HG02678 (cell line): ENCODE data around the gene PDX1.

ENCODE experiments used
- ATAC-seq: cut with Tn5 transposase; IDR thresholded peaks from one replicate; pipeline ENCODE4 v1.9.1; 2021; ENCODE audit warnings: mild to moderate bottlenecking, moderate library complexity; ENCODE audit not compliant: unreplicated experiment

Gene PDX1

DNA sequence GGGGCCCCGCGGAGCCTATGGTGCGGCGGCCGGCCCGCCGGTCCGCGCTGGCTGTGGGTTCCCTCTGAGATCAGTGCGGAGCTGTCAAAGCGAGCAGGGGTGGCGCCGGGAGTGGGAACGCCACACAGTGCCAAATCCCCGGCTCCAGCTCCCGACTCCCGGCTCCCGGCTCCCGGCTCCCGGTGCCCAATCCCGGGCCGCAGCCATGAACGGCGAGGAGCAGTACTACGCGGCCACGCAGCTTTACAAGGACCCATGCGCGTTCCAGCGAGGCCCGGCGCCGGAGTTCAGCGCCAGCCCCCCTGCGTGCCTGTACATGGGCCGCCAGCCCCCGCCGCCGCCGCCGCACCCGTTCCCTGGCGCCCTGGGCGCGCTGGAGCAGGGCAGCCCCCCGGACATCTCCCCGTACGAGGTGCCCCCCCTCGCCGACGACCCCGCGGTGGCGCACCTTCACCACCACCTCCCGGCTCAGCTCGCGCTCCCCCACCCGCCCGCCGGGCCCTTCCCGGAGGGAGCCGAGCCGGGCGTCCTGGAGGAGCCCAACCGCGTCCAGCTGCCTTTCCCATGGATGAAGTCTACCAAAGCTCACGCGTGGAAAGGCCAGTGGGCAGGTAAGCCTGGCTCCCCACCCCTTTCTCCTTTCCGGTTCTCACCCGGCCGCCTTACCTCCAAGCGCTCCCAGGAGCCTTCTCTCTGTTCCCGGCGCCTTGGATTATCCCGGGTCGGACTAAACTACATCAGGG is at the start of gene PDX1:
TSS of gene PDX1 (plus strand) at position 67 of the 743 bp plus-strand sequence. CDS start at position 206, 139 bp downstream.
- ATAC-seq, result peak; percentile 72

DNA sequence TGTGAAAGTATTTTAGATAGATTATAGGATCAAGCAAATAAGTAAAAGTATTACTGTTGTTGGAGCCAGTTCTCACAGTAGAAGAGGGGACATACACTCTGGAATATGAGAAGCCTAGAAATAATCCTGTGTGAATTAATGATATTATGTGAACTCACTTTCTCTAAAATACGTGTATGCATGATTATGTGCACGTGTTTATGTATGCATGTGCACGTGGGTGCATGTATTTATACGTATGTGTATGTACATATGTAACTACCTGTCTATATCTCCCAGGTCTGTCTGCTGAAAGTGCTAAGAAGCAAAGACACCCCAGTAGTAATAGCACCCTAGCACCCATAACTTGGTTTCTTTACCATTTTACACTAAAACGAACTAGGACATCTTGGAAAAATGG is 41.5 kb upstream of the PDX1 start:
- no peak for ATAC-seq

DNA sequence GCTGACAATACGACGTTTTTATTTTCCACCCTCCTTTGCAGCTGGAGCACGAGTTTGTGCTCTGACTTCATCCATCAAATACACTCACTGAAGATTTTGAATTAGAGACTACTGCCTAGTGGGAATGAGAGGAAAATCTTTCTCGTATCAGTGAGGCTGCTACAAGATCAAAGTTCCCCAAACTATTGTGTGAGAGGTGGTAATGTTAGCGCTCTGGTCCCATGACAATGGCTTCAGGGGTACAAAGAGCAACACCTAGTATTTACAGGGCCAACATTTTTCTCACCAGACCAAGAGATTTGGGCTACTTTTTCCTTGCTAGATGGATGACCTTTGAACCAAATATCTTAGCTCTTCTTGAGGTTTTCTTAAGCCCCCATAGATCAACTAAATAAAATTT is 30.3 kb upstream of the PDX1 start:
- no peak for ATAC-seq

DNA sequence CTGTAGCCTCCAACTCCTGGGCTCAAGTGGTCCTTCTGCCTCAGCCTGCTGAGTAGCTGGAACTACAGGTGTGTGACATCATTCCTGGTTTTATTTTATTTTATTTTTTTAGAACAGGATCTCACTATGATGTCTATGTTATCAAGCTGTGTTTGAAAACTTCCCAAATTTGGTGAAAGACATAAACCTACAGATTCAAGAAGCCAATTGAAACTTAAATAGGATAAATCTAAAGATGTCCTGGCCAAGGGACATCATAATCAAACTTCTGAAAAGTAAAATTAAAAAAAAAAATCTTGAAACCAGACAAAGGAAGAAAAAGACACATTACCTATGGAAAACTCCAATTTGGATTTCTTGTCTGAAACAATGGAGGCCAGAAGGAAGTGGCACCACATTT is 23.1 kb upstream of the PDX1 start:
- no peak for ATAC-seq

DNA sequence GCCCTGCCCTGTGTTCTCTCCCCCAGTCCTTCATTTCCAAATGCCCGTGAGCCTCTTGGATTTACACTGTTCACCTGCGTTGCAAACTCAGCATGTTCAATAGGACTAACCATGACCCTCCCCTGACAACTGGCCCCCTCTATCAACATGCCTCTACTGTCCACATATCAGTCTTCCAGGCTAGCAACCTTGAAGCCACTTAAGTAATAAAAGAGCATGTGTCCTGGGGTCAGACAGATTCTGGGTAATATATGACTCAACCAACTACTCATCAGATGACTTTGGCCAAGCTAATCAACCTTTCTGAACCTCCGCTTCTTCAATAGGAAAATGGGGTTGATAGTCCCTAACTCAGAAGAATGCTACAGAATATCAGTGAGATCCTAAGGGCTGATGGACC is 15.1 kb upstream of the PDX1 start:
- no peak for ATAC-seq

DNA sequence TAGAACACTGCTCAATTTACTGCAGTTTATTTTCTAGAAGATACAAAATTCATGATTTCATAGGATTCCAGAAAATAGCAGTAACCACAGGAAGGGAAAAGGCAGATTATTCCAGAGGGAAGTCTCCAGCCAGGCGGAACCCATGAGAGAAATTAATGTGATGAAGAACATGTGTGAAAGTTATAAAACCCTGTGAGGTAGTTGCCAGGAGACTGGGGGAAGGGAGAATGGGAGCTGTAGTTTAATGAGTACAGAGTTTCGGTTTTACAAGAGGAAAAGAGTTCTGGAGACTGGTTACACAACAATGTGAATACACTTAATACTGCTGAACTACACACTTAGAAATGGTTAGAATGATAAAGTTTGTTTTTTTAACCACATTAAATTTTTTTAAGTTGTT is 14.2 kb upstream of the PDX1 start:
- ATAC-seq, result no peak

DNA sequence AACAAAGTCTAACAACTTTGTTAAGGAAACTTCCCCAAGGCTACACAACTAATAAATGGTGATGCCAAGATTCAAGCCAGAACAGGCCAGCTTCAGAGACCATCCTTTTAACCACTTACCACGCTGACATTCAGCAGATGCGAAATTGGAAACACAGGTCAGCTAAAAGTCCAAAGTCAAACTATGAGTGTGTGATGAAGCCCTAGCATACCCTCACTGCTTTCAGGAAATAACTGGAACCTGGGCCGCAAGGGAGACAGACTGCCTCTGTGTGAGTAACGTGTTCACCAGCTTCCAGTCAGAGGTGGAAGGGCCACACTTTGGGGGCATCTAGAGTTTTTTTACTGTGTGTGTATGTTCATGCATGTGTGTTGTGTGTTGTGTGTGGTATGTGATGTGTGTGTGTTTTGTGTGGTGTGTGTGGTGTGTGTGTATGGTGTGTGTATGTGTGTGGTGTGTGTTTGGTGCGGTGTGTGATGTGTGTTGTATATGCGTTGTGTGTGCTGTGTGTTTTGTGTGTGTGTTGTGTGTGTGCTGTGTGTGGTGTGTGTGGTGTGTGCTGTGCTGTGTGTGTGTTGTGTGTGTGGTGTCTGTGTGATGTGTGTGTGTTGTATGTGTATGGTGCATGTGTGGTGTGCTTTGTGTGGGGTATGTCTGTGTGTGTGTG is 12.5 kb upstream of the PDX1 start:
- ATAC-seq, result no peak

DNA sequence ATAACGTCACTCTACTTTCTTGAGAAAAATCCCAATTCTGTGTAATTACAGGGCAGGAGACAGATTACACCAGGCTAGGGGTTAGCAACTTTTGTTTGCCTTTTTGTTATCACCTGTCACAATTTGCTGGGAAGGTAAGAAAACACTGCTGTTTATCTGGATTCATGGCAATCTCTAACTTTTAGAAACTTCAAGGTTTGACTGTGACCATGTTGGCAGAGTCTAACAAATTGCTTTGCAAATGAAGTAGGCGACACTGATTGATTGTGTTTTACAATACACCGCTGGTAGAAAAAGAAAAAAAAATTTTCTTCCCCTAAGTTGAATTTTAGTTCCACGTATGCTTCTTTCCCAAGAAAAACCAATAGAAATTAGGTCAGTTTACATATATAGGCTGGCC is 10.4 kb upstream of the PDX1 start:
- no peak for ATAC-seq

DNA sequence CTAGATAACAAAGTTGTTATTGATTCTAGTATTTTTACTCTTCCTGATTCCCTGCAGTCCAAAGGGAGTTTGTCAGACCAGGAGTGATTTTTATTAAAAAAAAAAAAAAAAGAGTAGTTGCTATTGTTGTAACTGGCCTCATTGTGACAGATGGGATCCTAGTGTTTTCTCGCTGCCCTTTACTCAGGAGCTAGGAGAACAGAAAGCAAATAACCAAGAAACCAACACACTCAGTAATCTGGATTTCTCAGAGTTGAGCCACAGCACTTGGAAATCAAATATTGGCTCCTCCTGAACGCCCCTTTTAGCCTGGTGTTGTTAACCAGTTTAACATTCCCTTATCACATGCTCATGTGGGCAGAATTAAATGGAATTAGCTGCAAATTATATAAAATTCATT is 8.3 kb upstream of the PDX1 start:
- no peak for ATAC-seq

DNA sequence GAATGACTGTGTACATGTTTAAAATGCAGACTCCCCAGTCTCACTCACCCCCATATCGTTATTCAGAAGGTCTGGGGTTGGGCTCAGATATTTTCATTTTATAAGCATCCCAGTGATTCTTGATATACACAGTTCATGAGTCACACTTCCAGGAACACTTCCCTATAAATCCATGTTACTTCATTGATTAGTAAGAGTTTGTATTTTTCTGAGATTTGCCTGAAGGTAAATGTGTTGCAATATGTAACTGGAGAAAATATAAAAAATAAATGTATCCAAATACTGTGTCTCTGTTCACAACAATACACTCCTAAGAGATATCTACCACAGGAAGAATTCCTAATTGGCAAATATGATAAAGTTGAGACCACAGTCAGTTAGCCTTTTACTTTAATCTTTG is 6.6 kb upstream of the PDX1 start:
- ATAC-seq, result no peak

DNA sequence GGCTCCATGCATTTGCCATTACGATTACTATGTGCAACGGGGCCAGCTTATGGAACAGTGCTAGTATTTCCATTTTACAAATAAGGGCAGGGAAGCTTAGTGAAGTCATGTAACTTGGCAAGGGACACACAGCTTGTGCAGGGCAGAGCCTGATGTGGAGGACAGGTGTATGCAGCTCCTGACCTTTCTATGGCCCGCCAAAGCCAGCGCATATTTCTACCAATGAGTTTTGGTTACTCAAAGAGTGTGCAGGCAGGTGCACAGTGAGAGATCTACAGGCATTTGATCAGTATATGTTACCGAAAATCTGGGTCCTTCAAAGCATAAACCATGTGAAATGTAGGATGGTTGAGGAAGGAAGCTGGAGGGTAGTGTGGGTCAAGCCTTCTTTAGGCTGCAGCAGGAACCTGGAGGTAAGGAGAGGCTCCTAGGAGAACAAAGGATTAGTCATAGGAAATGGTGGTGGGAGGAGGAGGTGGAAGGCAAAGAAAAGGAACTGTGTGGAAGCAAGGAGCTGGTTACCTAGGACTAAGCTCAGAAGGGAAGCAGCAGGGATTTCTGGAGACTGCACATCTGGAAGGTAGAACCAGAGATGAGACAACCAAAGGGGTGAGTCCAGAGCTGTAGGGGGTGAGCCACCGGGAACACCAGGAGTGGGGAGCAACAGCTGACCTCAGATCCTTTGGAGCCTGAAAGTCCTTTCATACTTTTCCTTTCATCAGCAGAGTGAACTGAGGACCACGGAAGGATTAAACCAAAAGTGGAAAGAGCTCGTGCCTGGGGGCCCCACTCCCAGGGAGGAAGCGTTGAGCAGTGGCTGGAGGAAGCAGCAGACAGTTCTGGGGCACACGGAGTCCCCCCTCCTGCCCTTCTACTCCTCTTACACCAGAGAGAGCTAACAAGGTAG is 4.2 kb upstream of the PDX1 start:
- no peak for ATAC-seq

DNA sequence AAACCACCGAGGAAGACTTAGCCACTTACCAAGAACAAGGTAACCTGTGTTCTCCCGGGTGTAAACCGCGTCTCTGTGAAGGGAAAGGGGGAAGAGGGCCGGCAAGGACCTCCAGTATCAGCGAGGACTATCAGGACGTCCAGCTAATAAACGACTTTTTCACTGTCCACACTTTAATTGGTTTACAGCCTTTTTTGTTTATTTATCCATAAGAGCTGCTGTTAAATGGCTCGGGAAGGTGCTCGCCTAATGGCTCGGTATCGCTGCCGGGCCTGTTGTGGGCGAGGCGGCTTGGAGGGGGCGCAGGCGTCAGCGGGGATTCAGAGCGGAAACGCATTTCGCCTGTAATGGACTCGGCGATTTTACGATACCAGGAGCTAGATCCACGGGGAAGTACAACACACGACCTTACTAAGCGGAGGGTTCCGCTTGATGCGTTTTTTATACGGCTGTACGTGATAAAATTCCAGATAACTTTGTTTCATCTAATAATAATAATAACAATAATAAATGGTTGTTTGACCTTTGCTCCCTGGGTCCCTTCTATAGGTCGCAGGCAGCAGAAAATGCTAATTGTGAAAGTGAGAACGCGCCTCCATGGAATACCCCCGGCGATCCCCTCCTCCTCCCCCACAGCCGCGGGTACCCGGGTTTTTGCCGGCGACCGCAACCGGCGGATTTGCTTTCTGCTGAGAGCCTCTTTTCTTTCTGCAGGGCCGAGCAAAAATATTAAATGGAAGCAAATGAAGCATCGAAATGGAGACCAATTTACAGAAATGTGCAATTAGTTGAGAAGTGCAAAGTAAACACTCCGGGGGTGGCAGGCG is 2.5 kb upstream of the PDX1 start:
- ATAC-seq, result no peak

DNA sequence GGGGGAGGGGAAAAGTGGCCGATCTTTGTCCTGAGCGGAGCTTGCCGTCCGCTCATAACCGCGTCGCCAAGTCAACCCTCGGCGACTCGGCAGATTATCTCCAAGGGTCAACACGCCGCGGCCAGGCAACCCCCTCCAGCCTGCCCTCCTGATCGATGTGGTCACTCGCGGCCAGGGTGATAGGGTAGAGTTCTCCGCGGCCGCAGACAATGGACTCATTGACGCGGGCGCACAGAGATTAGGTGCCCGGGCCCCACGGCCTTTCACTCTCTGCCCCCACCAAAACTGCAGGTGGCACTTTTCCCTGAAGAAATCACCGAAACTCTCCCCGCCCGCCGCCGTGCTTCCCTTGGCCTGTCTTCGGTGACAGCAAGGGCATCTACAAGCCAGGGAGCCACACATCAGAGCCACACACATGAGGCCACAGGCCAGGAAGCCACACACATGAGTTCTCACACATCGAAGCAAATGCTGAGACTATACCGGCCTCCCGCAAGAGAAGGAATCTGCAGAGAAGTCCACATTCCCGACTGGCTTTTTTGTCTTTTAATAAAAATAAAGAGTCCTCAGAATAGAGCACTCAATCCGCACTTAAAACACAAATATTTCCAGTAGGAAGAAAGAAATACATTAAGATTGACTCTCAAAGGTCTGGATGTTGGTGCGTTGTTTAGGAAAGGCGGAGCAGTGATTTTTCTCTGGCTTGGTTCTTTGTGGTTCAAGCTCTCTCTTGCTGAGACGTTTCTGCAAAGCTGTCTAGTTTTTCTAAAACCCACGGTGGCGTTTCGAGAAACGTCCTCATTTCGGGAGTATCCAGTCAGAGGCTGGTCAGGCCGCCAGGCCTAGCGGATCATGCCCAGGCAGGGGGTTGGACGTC is 1.5 kb upstream of the PDX1 start:
- no peak for ATAC-seq

DNA sequence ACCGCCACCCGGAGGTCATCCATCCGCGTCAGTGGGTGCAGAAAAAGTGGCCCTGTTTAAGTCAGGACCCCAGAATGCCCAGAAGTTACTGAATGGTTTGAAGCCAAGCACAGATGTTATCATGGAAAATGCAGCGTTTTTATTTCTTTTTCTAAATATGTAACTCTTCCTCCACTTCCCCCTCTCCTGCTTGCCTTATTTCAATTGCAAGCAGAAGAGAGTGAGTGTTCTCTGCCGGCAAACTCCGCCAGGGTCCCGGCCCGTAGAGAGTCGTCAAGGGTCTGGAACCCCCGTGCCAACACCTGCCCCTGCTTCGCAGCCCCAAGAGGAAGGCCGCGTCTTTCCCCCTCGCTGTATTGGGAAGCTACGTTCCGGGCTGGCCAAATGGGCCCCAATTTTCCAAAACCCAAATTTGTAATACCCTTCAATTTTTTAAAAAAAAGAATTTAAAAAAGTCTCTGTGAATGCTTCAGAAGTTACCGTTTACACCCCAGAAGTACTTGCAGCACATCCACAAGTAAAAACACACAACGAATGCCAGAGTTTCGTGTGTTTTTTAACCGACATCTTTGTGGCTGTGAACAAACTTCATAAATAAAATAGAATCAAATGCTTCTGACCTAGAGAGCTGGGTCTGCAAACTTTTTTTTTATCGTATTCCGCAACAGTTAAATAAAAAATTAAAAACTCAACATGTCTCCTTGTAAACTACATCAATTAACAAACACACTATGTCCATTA is 712 bp upstream of the PDX1 start:
- no peak for ATAC-seq

DNA sequence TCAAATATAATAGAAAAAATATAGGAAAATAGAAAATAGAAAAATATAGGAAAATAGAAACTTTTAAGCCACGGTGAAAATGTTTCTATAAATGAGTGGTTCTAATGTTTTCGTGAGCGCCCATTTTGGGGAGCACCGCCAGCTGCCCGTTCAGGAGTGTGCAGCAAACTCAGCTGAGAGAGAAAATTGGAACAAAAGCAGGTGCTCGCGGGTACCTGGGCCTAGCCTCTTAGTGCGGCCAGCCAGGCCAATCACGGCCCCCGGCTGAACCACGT is 204 bp upstream of the PDX1 start:
- ATAC-seq, result no peak

DNA sequence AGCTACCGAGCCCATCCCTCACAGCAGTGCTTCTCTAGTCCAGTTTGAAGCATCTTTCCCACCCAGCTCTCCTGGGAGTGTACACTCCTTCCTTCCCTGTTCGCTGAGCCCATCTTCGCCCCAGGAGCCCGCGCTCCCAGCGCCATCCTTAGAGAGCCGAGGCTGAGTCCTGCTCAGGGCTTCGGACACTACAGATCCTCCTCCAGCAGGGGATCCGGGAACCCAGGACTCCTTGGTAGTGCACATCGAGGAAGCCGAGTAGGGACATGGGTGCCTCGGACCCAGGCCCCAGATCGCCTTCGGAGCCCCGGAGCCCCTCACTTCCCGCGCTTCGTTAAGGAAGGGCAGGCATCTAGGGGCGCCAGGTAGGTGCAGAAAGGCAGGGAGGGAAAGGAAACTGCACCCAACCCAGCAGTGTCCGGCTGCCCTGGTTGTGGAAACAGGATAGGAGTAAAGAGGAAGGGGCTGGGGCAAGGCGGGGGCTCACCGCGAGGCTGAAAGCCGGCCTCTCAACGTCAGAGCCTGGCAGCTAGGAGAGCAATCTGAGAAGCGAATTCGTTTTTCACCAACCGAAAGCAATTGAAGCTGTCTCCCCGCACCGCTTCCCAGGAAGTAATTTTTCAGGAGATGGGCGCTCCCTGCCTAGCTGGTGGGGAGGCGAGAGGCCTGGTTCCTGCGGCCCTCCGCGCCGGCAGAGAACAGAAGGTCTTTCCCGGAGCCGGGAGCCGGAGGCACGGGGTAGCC is 1.0 kb downstream of the PDX1 start:
- ATAC-seq, result no peak

DNA sequence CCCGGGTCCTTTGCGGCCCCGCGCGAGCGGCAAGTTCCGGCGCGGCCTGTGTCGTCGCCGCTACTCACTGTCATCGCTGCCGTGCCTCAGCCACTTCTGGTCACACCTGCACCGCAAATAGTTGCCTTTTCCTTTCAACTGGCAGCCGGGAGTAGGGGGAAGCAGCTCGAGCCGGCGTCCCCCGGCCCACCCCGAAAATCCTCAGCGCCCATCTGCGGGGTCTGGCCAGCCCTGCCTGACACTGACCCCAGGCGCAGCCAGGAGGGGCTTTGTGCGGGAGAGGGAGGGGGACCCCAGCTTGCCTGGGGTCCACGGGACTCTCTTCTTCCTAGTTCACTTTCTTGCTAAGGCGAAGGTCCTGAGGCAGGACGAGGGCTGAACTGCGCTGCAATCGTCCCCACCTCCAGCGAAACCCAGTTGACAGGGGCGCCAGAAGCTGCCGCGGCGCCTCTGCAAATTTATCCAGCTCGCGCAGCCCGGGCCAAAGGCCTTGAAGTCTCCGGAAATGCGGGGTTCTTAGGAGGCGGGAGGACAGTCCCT is 1.7 kb downstream of the PDX1 start:
- no peak for ATAC-seq
